GM12892 (cell line): Measurements from ENCODE around the gene OSBPL8.

Source experiments
- POLR2A ChIP-seq: IDR thresholded peaks from 2 replicates; pipeline ENCODE4 v1.6.1; 2011; ENCODE audit warnings: low read depth, low read length, control low read depth
- POLR2AphosphoS5 ChIP-seq: IDR thresholded peaks from 2 replicates; pipeline ENCODE4 v1.6.1; 2011; ENCODE audit warnings: low read depth, low read length, control low read depth
- TAF1 ChIP-seq: IDR thresholded peaks from 2 replicates; pipeline ENCODE4 v1.6.1; 2011; ENCODE audit warnings: low read depth, mild to moderate bottlenecking, control low read depth, low read length, borderline replicate concordance

- no peak for TF ChIP-seq POLR2AphosphoS5
- no peak for TF ChIP-seq POLR2A
- TF ChIP-seq TAF1 = no peak
These were observed 69.8 kb downstream of the OSBPL8 start for GRCh38 chr12:76489737-76490136.
